HepG2 (cell line): Measurements from ENCODE around the gene SSTR5. TPM values are rescaled to one million over a fixed set of nuclear protein-coding genes. Genes with fewer than 3 reads are reported as not detected.
A peak's percentile ranks its signal among the peaks of the same experiment; 100 is the strongest.

Experiments
- CEBPZ ChIP-seq: IDR thresholded peaks from 2 replicates; pipeline ENCODE4 v1.6.1; 2012; ENCODE audit warnings: low read length, improper control_type of control experiment
- CHD2 ChIP-seq: IDR thresholded peaks from 2 replicates; pipeline ENCODE4 v1.6.1; 2011; ENCODE audit warnings: low read depth, low read length, improper control_type of control experiment
- DMTF1 ChIP-seq: sonication (generic); formaldehyde crosslinking; IDR thresholded peaks from 2 replicates; pipeline ENCODE4 v1.4.0; 2020; ENCODE audit warnings: mild to moderate bottlenecking, missing genetic modification reagents
- GATAD1 ChIP-seq: IDR thresholded peaks from 2 replicates; pipeline ENCODE4 v1.6.1; 2016; ENCODE audit warnings: missing genetic modification reagents, missing compliant biosample characterization
- KDM4B ChIP-seq: sonication (generic); formaldehyde crosslinking; IDR thresholded peaks from 2 replicates; pipeline ENCODE4 v1.4.0; 2020; ENCODE audit warnings: missing genetic modification reagents
- KDM6A ChIP-seq: IDR thresholded peaks from 2 replicates; pipeline ENCODE4 v1.6.1; 2016; ENCODE audit warnings: low read depth
- NFYB ChIP-seq: sonication (generic); formaldehyde crosslinking; IDR thresholded peaks from 2 replicates; pipeline ENCODE4 v1.4.0; 2020; ENCODE audit warnings: missing genetic modification reagents
- RBM22 ChIP-seq: fragments of 200-400 bp; formaldehyde crosslinking; optimal IDR thresholded peaks from 2 replicates; pipeline ENCODE3; 2017; ENCODE audit warnings: mild to moderate bottlenecking, low read length, moderate library complexity
- SP5 ChIP-seq: IDR thresholded peaks from 2 replicates; pipeline ENCODE4 v1.6.1; 2016; ENCODE audit warnings: low read depth, borderline replicate concordance
- SRSF1 ChIP-seq: fragments of 200-400 bp; formaldehyde crosslinking; optimal IDR thresholded peaks from 2 replicates; pipeline ENCODE3; 2017; ENCODE audit warnings: mild to moderate bottlenecking, low read depth, low read length, moderate library complexity
- SSRP1 ChIP-seq: IDR thresholded peaks from 2 replicates; pipeline ENCODE4 v1.6.1; 2016; ENCODE audit warnings: control low read depth
- TFAP4 ChIP-seq: sonication (generic); IDR thresholded peaks from 2 replicates; pipeline ENCODE4 v1.6.1; 2016; ENCODE audit warnings: low read depth, borderline replicate concordance
- ZBTB7B ChIP-seq: sonication (generic); formaldehyde crosslinking; IDR thresholded peaks from 2 replicates; pipeline ENCODE4 v1.4.0; 2020; ENCODE audit warnings: missing genetic modification reagents
- ZGPAT ChIP-seq: IDR thresholded peaks from 2 replicates; pipeline ENCODE4 v1.6.1; 2016; ENCODE audit warnings: mild to moderate bottlenecking
- ZNF275 ChIP-seq: sonication (generic); formaldehyde crosslinking; IDR thresholded peaks from 2 replicates; pipeline ENCODE4 v1.8.0; 2022; ENCODE audit warnings: missing genetic modification reagents, mild to moderate bottlenecking, inconsistent platforms, borderline replicate concordance
- ZNF354B ChIP-seq: sonication (generic); formaldehyde crosslinking; IDR thresholded peaks from 2 replicates; pipeline ENCODE4 v1.8.0; 2022; ENCODE audit warnings: mild to moderate bottlenecking, missing genetic modification reagents
- ZNF441 ChIP-seq: sonication (generic); formaldehyde crosslinking; IDR thresholded peaks from 2 replicates; pipeline ENCODE4 v1.7.0; 2021; ENCODE audit warnings: missing genetic modification reagents, borderline replicate concordance
- ZNF607 ChIP-seq: sonication (generic); formaldehyde crosslinking; IDR thresholded peaks from 2 replicates; pipeline ENCODE4 v1.5.1; 2020; ENCODE audit warnings: missing genetic modification reagents, mild to moderate bottlenecking, borderline replicate concordance
- ZNF616 ChIP-seq: sonication (generic); formaldehyde crosslinking; IDR thresholded peaks from 2 replicates; pipeline ENCODE4 v1.5.0; 2020; ENCODE audit warnings: low read depth, mild to moderate bottlenecking, missing genetic modification reagents
- ZNF777 ChIP-seq: sonication (generic); formaldehyde crosslinking; IDR thresholded peaks from 2 replicates; pipeline ENCODE4 v1.4.0; 2020; ENCODE audit warnings: missing genetic modification reagents
- polyA plus RNA-seq, 8 experiments: library from polyadenylated mRNA; depleted of rRNA in 3 of 8; stranded (reverse) in 7 of 8; unstranded in 1 of 8; fragments of >200 nt; fragmentation: Illumina TruSeq in 4 of 8; extraction: Trizol in 4 of 8; gene quantifications; 2 replicates each; pipeline versions ENCODE4 v1.2.1 to v1.2.3, GENCODE V29; 2011 to 2016; ENCODE audit warnings: low read depth in 4 of 8, missing spikeins in 1 of 8, mixed read lengths in 1 of 8; ENCODE audit not compliant: insufficient read depth in 1 of 8
- total RNA-seq, 5 experiments: library from RNA; depleted of rRNA; stranded (reverse); fragments of >200 nt; fragmentation: Illumina TruSeq; extraction: Trizol; gene quantifications; 2 replicates each; pipeline ENCODE4 v1.2.3, GENCODE V29; 2016; ENCODE audit warnings: low read depth in 1 of 5

The SSTR5 gene
- total and polyA plus RNA-seq, 2 of the 13 experiments (the other 11 are each of a cell fraction or from before 2014, with no cell fraction given) = 0.20 to 0.49 TPM

- no peak; the same call in 1 of the 2 replicates for TF ChIP-seq SSRP1 (CRISPR knock-in tag)
- no peak for TF ChIP-seq RBM22
- no peak for TF ChIP-seq ZNF275
- no peak for TF ChIP-seq DMTF1 (CRISPR knock-in tag)
- TF ChIP-seq ZNF441 = no peak
- TF ChIP-seq CEBPZ = no peak
- TF ChIP-seq ZBTB7B (CRISPR knock-in tag) = peak; percentile 71
- TF ChIP-seq SRSF1 = peak; percentile 72
- TF ChIP-seq TFAP4 = peak; percentile 82; the same call in 1 of the 2 replicates
- peak; percentile 19; the same call in 1 of the 2 replicates for TF ChIP-seq KDM4B (CRISPR knock-in tag)
- TF ChIP-seq GATAD1 (CRISPR knock-in tag) = peak; percentile 57
- TF ChIP-seq ZNF354B = no peak
- peak; percentile 38 for TF ChIP-seq ZGPAT
- TF ChIP-seq NFYB = no peak
- TF ChIP-seq ZNF777 (CRISPR knock-in tag) = no peak
- TF ChIP-seq ZNF616 (CRISPR knock-in tag) = no peak
- peak; percentile 70 for TF ChIP-seq SP5 (CRISPR knock-in tag)
- TF ChIP-seq KDM6A = 0 out of 2 replicates have a peak, but pooled peaks have one; percentile 32
- peak; percentile 69; the same call in 1 of the 2 replicates for TF ChIP-seq CHD2
- no peak; the same call in 1 of the 2 replicates for TF ChIP-seq ZNF607 (CRISPR knock-in tag)
These were observed 18.4 kb downstream of the SSTR5 start (continued) for GRCh38 chr16:1090620-1091587.
